ENCODE measurements around the gene GPR63. TPM values are rescaled to one million over a fixed set of nuclear protein-coding genes. Genes with fewer than 3 reads are reported as not detected.
"Not testable (repeated sequence)": the region's sequence is repeated elsewhere in the genome, so short reads cannot be mapped to it uniquely, and the experiment has no call there.

The GPR63 gene, protein sequence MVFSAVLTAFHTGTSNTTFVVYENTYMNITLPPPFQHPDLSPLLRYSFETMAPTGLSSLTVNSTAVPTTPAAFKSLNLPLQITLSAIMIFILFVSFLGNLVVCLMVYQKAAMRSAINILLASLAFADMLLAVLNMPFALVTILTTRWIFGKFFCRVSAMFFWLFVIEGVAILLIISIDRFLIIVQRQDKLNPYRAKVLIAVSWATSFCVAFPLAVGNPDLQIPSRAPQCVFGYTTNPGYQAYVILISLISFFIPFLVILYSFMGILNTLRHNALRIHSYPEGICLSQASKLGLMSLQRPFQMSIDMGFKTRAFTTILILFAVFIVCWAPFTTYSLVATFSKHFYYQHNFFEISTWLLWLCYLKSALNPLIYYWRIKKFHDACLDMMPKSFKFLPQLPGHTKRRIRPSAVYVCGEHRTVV
- under 1 TPM; 0.08 to 0.14 TPM for total RNA-seq
- polyA plus RNA-seq: under 1 TPM in 1 of 2 donors, not detected in 1; 0.03 TPM

GRCh38 chr6:96837081-96837971 lies at the start of gene GPR63:
GPR63 (minus strand) TSS chr6:96837477; CDS start chr6:96799731, 37,746 bp downstream.
- Histone ChIP-seq H3K27ac (ENCODE audit: low read depth in 1 of 2, low read length in 2 of 2) (no peak within 1 kb of the TSS), H3K9me3 (ENCODE audit: control insufficient read depth in 4 of 4, low read length in 3 of 4) (no peaks in the 10 kb centered on the region), H3K4me3 (ENCODE audit: low read depth in 1 of 3, low read length in 3 of 3) (peak within 1 kb of the TSS; percentile 40 to 77 (median 65)), H3K9ac (ENCODE audit: low read depth in 1 of 2, low read length in 2 of 2) (no peak within 1 kb of the TSS), H3K4me1 (ENCODE audit: control insufficient read depth in 4 of 4, insufficient read depth in 4 of 4, low read length in 3 of 4) (peaks cover 5 to 15% (median 10%) of the 10 kb centered on the region in 4 donors), H3K27me3 (ENCODE audit: control insufficient read depth in 4 of 4, insufficient read depth in 4 of 4, low read length in 3 of 4) (peaks cover 0 to 7% (median 4%) of the 10 kb centered on the region in 4 donors), H3K36me3 (ENCODE audit: control insufficient read depth in 4 of 4, insufficient read depth in 3 of 4, low read depth in 1 of 4, low read length in 3 of 4) (no peaks in the 10 kb centered on the region)
- TF ChIP-seq, protein P1, sequence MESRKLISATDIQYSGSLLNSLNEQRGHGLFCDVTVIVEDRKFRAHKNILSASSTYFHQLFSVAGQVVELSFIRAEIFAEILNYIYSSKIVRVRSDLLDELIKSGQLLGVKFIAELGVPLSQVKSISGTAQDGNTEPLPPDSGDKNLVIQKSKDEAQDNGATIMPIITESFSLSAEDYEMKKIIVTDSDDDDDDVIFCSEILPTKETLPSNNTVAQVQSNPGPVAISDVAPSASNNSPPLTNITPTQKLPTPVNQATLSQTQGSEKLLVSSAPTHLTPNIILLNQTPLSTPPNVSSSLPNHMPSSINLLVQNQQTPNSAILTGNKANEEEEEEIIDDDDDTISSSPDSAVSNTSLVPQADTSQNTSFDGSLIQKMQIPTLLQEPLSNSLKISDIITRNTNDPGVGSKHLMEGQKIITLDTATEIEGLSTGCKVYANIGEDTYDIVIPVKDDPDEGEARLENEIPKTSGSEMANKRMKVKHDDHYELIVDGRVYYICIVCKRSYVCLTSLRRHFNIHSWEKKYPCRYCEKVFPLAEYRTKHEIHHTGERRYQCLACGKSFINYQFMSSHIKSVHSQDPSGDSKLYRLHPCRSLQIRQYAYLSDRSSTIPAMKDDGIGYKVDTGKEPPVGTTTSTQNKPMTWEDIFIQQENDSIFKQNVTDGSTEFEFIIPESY (IDR thresholded peaks at IDR 0.05): no peak
- TF ChIP-seq JUND (IDR thresholded peaks at IDR 0.05): no peak
- peak; percentile 42 for DNase-seq (ENCODE audit: low spot score)
- WGBS: 1% methylated on average over 80 of the region's 80 CpGs

DNA sequence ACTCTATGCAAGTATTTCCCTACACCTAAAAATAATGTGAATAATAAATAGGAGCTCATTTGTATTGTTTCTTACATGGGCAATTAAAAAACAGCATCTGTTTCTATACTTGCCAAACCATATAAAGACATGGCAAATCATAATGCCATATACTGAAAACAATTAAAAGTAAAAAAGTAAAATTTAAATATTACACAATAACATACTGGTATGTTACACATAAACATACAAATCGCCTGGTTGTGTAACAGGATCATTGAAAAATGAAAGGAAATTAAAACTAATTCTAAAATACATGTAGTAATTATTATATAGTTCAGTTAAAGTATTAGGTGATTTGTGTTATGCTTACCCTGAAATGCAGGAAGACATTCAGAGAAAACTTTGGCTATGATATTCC lies 49.2 kb upstream of the GPR63 start:
- H3K4me1 ChIP-seq (ENCODE audit: control insufficient read depth in 4 of 4, insufficient read depth in 4 of 4, low read length in 3 of 4): no peaks in the 10 kb centered on the region
- H3K9me3 ChIP-seq (ENCODE audit: control insufficient read depth in 4 of 4, low read length in 3 of 4): no peaks in the 10 kb centered on the region
- H3K27me3 ChIP-seq (ENCODE audit: control insufficient read depth in 4 of 4, insufficient read depth in 4 of 4, low read length in 3 of 4): no peaks in the 10 kb centered on the region
- 84% methylated on average over 1 of the region's 1 CpG for WGBS
- TF ChIP-seq EGR1 (IDR thresholded peaks at IDR 0.05; ENCODE audit: low read depth in 2 of 2) (no peak), GABPA (IDR thresholded peaks at IDR 0.05 in 1 of 2, conservative IDR thresholded peaks at IDR 0.05 in 1 of 2) (no peak), SP1 (IDR thresholded peaks at IDR 0.05) (no peak), FOXA1 (IDR thresholded peaks at IDR 0.05) (no peak), REST (IDR thresholded peaks at IDR 0.05) (no peak)
- no peak for DNase-seq (ENCODE audit: low spot score)
- H3K36me3 ChIP-seq (ENCODE audit: control insufficient read depth in 4 of 4, insufficient read depth in 3 of 4, low read depth in 1 of 4, low read length in 3 of 4): peaks cover 0 to 14% (median 10%) of the 10 kb centered on the region in 4 donors
- H3K27ac ChIP-seq (ENCODE audit: low read depth in 1 of 2, low read length in 2 of 2): no peak overlapping the region
- H3K9ac ChIP-seq (ENCODE audit: low read depth in 1 of 2, low read length in 2 of 2): no peak overlapping the region
- no peak overlapping the region for H3K4me3 ChIP-seq (ENCODE audit: low read depth in 1 of 3, low read length in 3 of 3)

DNA sequence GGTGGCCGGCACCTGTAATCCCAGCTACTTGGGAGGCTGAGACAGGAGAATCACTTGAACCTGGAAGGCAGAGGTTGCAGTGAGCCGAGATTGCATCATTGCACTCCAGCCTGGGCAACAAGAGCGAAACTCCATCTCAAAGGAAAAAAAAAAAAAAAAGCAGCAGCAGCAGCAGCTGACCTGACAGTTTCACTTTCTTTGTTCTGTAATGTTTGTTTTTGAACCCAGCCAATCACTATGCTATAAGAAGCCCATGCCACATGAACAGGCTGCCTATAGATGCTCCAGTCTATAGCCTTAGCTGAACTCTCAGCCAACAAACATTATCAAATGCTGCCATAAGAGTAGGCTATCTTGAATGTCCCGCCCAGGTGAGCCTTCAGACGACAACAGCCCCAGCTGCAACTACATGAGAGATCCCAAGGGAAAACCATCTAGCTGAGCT lies 47.9 kb upstream of the GPR63 start:
- H3K4me1 ChIP-seq (ENCODE audit: control insufficient read depth in 4 of 4, insufficient read depth in 4 of 4, low read length in 3 of 4); H3K36me3 ChIP-seq (ENCODE audit: control insufficient read depth in 4 of 4, insufficient read depth in 3 of 4, low read depth in 1 of 4, low read length in 3 of 4); H3K9ac ChIP-seq (ENCODE audit: low read depth in 1 of 2, low read length in 2 of 2); H3K4me3 ChIP-seq (ENCODE audit: low read depth in 1 of 3, low read length in 3 of 3); DNase-seq (ENCODE audit: low spot score); H3K27ac ChIP-seq (ENCODE audit: low read depth in 1 of 2, low read length in 2 of 2); H3K9me3 ChIP-seq (ENCODE audit: control insufficient read depth in 4 of 4, low read length in 3 of 4); H3K27me3 ChIP-seq (ENCODE audit: control insufficient read depth in 4 of 4, insufficient read depth in 4 of 4, low read length in 3 of 4): not testable (repeated sequence)
- whole genome bisulfite sequencing: 64% methylated on average over 5 of the region's 5 CpGs
